Neutrophil (primary cell): ENCODE results near the gene YES1.
A peak's percentile ranks its signal among the peaks of the same experiment; 100 is the strongest.

Experiments
- H3K27ac ChIP-seq: fragments of 200-600 bp; sonication (generic); 2 replicates; pipeline ENCODE4 v1.5.1; 2016; ENCODE audit warnings: mild to moderate bottlenecking, moderate library complexity
- H3K27me3 ChIP-seq: fragments of 200-600 bp; sonication (generic); 2 replicates; pipeline ENCODE4 v1.6.0; 2016; ENCODE audit warnings: mild to moderate bottlenecking
- H3K36me3 ChIP-seq: fragments of 200-600 bp; sonication (generic); 2 replicates; pipeline ENCODE4 v1.5.1; 2017
- H3K4me1 ChIP-seq, 2 experiments: fragments of 200-600 bp in 1 of 2; sonication (generic) in 1 of 2; 1 replicate in 1 of 2; 2 replicates in 1 of 2; pipeline versions ENCODE4 v1.5.1 to v1.6.1; 2013 to 2016; ENCODE audit warnings: low read depth in 1 of 2, low read length in 1 of 2, mild to moderate bottlenecking in 1 of 2, moderate library complexity in 1 of 2; ENCODE audit not compliant: control insufficient read depth in 1 of 2, insufficient read depth in 1 of 2
- H3K4me3 ChIP-seq, 2 experiments: fragments of 200-600 bp in 1 of 2; sonication (generic) in 1 of 2; 1 replicate in 1 of 2; 2 replicates in 1 of 2; pipeline ENCODE4 v1.5.1; 2013 to 2016; ENCODE audit warnings: low read depth in 1 of 2, low read length in 1 of 2, mild to moderate bottlenecking in 1 of 2, moderate library complexity in 1 of 2
- H3K9me3 ChIP-seq: fragments of 200-600 bp; sonication (generic); 2 replicates; pipeline ENCODE4 v1.5.1; 2016
- CTCF ChIP-seq: fragments of 200-600 bp; sonication (generic); IDR thresholded peaks from 2 replicates; pipeline ENCODE4 v1.5.1; 2016; ENCODE audit warnings: antibody characterized with exemption

YES1 gene

GRCh38 chr18:811892-812375, at the start of gene YES1:
Gene YES1 (minus strand): TSS chr18:812242. CDS start chr18:756827, 55,415 bp downstream.
- Histone ChIP-seq H3K9me3 (peaks cover 5% of the 10 kb centered on the region), H3K27me3 (peaks cover 98% of the 10 kb centered on the region), H3K27ac (peak within 1 kb of the TSS; percentile 32), H3K36me3 (no peaks in the 10 kb centered on the region), H3K4me3 (peak within 1 kb of the TSS; percentile 33 to 47), H3K4me1 (peaks cover 15 to 35% of the 10 kb centered on the region in 2 experiments)
- TF ChIP-seq CTCF = no peak

GRCh38 chr18:857986-858385, 45.9 kb upstream of the YES1 start:
- peaks cover 12% of the 10 kb centered on the region for H3K27me3 ChIP-seq
- H3K4me1 ChIP-seq = no peaks in the 10 kb centered on the region
- no peak for TF ChIP-seq CTCF
- H3K9me3 ChIP-seq = no peaks in the 10 kb centered on the region
- no peak overlapping the region for H3K4me3 ChIP-seq
- no peaks in the 10 kb centered on the region for H3K36me3 ChIP-seq
- H3K27ac ChIP-seq = no peak overlapping the region

GRCh38 chr18:853471-853870, 41.4 kb upstream of the YES1 start:
- no peaks in the 10 kb centered on the region for H3K9me3 ChIP-seq
- no peaks in the 10 kb centered on the region for H3K36me3 ChIP-seq
- no peaks in the 10 kb centered on the region for H3K4me1 ChIP-seq
- H3K27me3 ChIP-seq = no peaks in the 10 kb centered on the region
- H3K4me3 ChIP-seq = no peak overlapping the region
- no peak for TF ChIP-seq CTCF
- no peak overlapping the region for H3K27ac ChIP-seq

- no peak overlapping the region for H3K4me3 ChIP-seq
- no peaks in the 10 kb centered on the region for H3K27me3 ChIP-seq
- no peaks in the 10 kb centered on the region for H3K36me3 ChIP-seq
- TF ChIP-seq CTCF = no peak
- H3K27ac ChIP-seq = no peak overlapping the region
- no peaks in the 10 kb centered on the region for H3K9me3 ChIP-seq
- no peaks in the 10 kb centered on the region for H3K4me1 ChIP-seq
These were observed 38.9 kb upstream of the YES1 start for GRCh38 chr18:850960-851359.

GRCh38 chr18:849021-849420, 37.0 kb upstream of the YES1 start:
- no peaks in the 10 kb centered on the region for H3K4me1 ChIP-seq
- no peak overlapping the region for H3K27ac ChIP-seq
- H3K27me3 ChIP-seq = no peaks in the 10 kb centered on the region
- no peak for TF ChIP-seq CTCF
- no peaks in the 10 kb centered on the region for H3K36me3 ChIP-seq
- no peaks in the 10 kb centered on the region for H3K9me3 ChIP-seq
- no peak overlapping the region for H3K4me3 ChIP-seq
